ENCODE measurements around the gene SAFB. TPM values are rescaled to one million over a fixed set of nuclear protein-coding genes. Genes with fewer than 3 reads are reported as not detected.

Gene SAFB
- polyA plus RNA-seq, 3 donors = 12.2 to 76.6 (median 23.1) TPM

- H3K4me1 ChIP-seq (ENCODE audit: control insufficient read depth in 1 of 2, insufficient read depth in 2 of 2, low read length in 2 of 2) = no peaks in the 10 kb centered on the region
- Mint-ChIP-seq H3K27ac (peak overlapping the region in 1 of 7 donors; percentile 51), H3K4me1 (peaks cover 7% of the 10 kb centered on the region), H3K27me3 (ENCODE audit: low read depth in 3 of 3) (peaks cover 0 to 1% (median 0%) of the 10 kb centered on the region in 3 donors), H3K36me3 (peaks cover 62 to 78% of the 10 kb centered on the region in 2 donors), H3K9me3 (no peaks in the 10 kb centered on the region), H3K4me3 (no peak overlapping the region)
- H2AFZ ChIP-seq (ENCODE audit: insufficient read depth, low read depth, low read length, poor library complexity, severe bottlenecking) = no peak overlapping the region
- WGBS (ENCODE audit: insufficient coverage) = 93% methylated on average over 9 of the region's 10 CpGs
- H3K79me2 ChIP-seq (ENCODE audit: insufficient read depth, low read length) = no peaks in the 10 kb centered on the region
- no peaks in the 10 kb centered on the region for H3K9me3 ChIP-seq (replicated peaks in 1 of 2; ENCODE audit: control insufficient read depth in 1 of 2, insufficient read depth in 1 of 2, low read length in 2 of 2)
- H3K9ac ChIP-seq (ENCODE audit: insufficient read depth, low read length, poor library complexity, severe bottlenecking) = no peak overlapping the region
- H3K27me3 ChIP-seq (ENCODE audit: control insufficient read depth in 2 of 2, insufficient read depth in 2 of 2, low read length in 2 of 2) = no peaks in the 10 kb centered on the region
- no peak for DNase-seq
- H3K4me3 ChIP-seq (replicated peaks in 1 of 3; ENCODE audit: low read depth in 2 of 3, low read length in 3 of 3) = no peak overlapping the region
- no peak overlapping the region for H3K27ac ChIP-seq (ENCODE audit: low read depth in 1 of 2, low read length in 2 of 2)
- intact Hi-C loops (cut with micrococcal nuclease) = no loop called here
- peaks cover 69 to 79% of the 10 kb centered on the region in 2 donors for H3K36me3 ChIP-seq (replicated peaks in 1 of 2; ENCODE audit: control insufficient read depth in 1 of 2, insufficient read depth in 2 of 2, low read length in 2 of 2)
- TF ChIP-seq CTCF (IDR thresholded peaks at IDR 0.05) = no peak
- H4K20me1 ChIP-seq (ENCODE audit: insufficient read depth, low read length) = peaks cover 86% of the 10 kb centered on the region
- H3K4me2 ChIP-seq (replicated peaks; ENCODE audit: extremely low read depth, low read length, poor library complexity, severe bottlenecking) = no peak overlapping the region
Observed at GRCh38 chr19:5588441-5588840, 34.4 kb upstream of the SAFB start.

GRCh38 chr19:5588906-5589676 is 33.8 kb upstream of the SAFB start:
- Mint-ChIP-seq H3K4me3 (no peak overlapping the region), H3K27me3 (ENCODE audit: low read depth in 3 of 3) (peaks cover 0 to 1% (median 0%) of the 10 kb centered on the region in 3 donors), H3K4me1 (peaks cover 7% of the 10 kb centered on the region), H3K27ac (peak overlapping the region in 3 of 7 donors; percentile 26 to 62 (median 52)), H3K36me3 (peaks cover 68 to 80% of the 10 kb centered on the region in 2 donors), H3K9me3 (no peaks in the 10 kb centered on the region)
- H3K4me3 ChIP-seq (replicated peaks in 1 of 3; ENCODE audit: low read depth in 2 of 3, low read length in 3 of 3) = no peak overlapping the region
- no peaks in the 10 kb centered on the region for H3K9me3 ChIP-seq (replicated peaks in 1 of 2; ENCODE audit: control insufficient read depth in 1 of 2, insufficient read depth in 1 of 2, low read length in 2 of 2)
- TF ChIP-seq CTCF (IDR thresholded peaks at IDR 0.05) = no peak
- no peak overlapping the region for H3K9ac ChIP-seq (ENCODE audit: insufficient read depth, low read length, poor library complexity, severe bottlenecking)
- intact Hi-C loops (cut with micrococcal nuclease) = no loop called here
- peaks cover 75 to 85% of the 10 kb centered on the region in 2 donors for H3K36me3 ChIP-seq (replicated peaks in 1 of 2; ENCODE audit: control insufficient read depth in 1 of 2, insufficient read depth in 2 of 2, low read length in 2 of 2)
- H3K27me3 ChIP-seq (ENCODE audit: control insufficient read depth in 2 of 2, insufficient read depth in 2 of 2, low read length in 2 of 2) = no peaks in the 10 kb centered on the region
- peaks cover 92% of the 10 kb centered on the region for H4K20me1 ChIP-seq (ENCODE audit: insufficient read depth, low read length)
- H3K4me2 ChIP-seq (replicated peaks; ENCODE audit: extremely low read depth, low read length, poor library complexity, severe bottlenecking) = no peak overlapping the region
- DNase-seq = no peak
- H3K79me2 ChIP-seq (ENCODE audit: insufficient read depth, low read length) = no peaks in the 10 kb centered on the region
- no peak overlapping the region for H3K27ac ChIP-seq (ENCODE audit: low read depth in 1 of 2, low read length in 2 of 2)
- WGBS (ENCODE audit: insufficient coverage) = 93% methylated on average over 30 of the region's 30 CpGs
- no peaks in the 10 kb centered on the region for H3K4me1 ChIP-seq (ENCODE audit: control insufficient read depth in 1 of 2, insufficient read depth in 2 of 2, low read length in 2 of 2)
- no peak overlapping the region for H2AFZ ChIP-seq (ENCODE audit: insufficient read depth, low read depth, low read length, poor library complexity, severe bottlenecking)

All from CD14-positive monocyte (primary cell).